GM21381 (cell line): Measurements from ENCODE around the gene MOXD1.
"Not testable (repeated sequence)": the region's sequence is repeated elsewhere in the genome, so short reads cannot be mapped to it uniquely, and the experiment has no call there.

Experiments used
- ATAC-seq: cut with Tn5 transposase; IDR thresholded peaks from one replicate; pipeline ENCODE4 v1.9.1; 2021; ENCODE audit warnings: mild to moderate bottlenecking, moderate library complexity; ENCODE audit not compliant: unreplicated experiment

The MOXD1 gene

DNA sequence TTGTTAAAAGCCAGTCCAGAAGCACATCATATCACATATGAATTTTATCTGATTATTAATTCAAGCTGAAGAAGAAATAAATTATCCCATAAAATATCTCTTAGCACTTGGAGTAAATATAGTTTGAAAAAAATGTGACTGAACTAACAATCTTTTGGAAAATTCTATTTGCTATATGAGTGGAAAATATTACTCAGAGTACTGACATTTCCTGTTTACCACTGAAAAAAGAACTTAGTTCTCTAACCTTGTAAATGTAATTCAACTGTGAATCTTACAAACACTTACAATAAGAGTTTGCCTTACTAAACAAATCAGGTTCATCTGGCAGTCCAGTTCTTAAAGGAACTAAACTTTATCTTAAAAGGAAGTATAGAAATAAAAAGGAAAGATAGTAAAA is 44.2 kb downstream of the MOXD1 start:
- ATAC-seq, result no peak

- ATAC-seq, result no peak
Observed at GRCh38 chr6:132354517-132355167, 46.6 kb downstream of the MOXD1 start.

GRCh38 chr6:132351986-132352385 is 49.3 kb downstream of the MOXD1 start:
- ATAC-seq, result not testable (repeated sequence)

GRCh38 chr6:132348231-132348630 is 53.0 kb downstream of the MOXD1 start:
- no peak for ATAC-seq

- ATAC-seq, result no peak
Observed at GRCh38 chr6:132344811-132345210, 56.5 kb downstream of the MOXD1 start.

- ATAC-seq, result no peak
Observed at GRCh38 chr6:132341646-132342045, 59.6 kb downstream of the MOXD1 start.

GRCh38 chr6:132334521-132334885 is 66.8 kb downstream of the MOXD1 start:
- no peak for ATAC-seq

DNA sequence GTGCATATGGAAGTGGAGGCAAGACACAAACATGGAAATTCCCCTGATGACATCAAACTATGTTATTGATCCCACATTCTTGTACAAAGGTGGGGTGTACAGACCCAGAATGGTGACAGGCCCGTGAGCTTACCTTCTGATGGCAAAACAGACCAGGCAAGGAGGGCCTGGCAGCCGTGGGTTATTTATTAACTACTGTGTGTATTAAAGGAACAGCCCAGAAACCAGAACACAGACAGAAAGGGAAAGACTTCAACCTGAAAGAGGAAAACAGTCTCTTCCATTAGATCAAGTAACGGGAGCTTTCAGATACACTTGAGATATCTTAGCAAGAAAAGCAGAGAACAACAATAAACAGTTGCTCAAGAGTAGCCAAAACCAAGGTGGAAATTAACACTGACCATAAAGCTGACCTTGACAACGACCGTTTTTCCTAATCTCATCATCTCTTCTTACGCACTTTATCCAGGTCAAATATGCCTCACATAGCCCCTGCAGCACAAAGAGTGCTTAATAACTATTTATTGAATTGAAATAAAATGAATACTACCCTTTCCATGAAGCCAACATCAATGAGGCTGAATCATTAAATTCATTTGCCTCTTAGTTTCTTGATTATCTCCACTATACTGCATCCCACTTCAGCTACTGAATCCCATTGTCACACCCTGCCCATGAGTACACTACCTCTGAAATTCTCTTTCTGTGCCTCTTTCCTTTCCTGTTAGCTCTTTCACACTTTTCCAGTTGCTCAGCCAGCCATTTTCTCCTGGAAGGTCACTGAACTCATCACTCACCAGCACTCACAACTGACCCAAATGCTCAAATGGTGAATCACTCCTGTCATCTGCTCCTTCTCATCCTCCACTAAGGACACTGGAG is 67.4 kb downstream of the MOXD1 start:
- ATAC-seq, result no peak

GRCh38 chr6:132330759-132331158 is 70.5 kb downstream of the MOXD1 start:
- no peak for ATAC-seq

GRCh38 chr6:132322398-132322797 is 78.9 kb downstream of the MOXD1 start:
- ATAC-seq, result no peak

GRCh38 chr6:132320007-132320406 is 81.3 kb downstream of the MOXD1 start:
- no peak for ATAC-seq

- ATAC-seq, result no peak
Observed at GRCh38 chr6:132316970-132317369, 84.3 kb downstream of the MOXD1 start.

GRCh38 chr6:132314432-132314831 is 86.8 kb downstream of the MOXD1 start:
- peak; percentile 70 for ATAC-seq

DNA sequence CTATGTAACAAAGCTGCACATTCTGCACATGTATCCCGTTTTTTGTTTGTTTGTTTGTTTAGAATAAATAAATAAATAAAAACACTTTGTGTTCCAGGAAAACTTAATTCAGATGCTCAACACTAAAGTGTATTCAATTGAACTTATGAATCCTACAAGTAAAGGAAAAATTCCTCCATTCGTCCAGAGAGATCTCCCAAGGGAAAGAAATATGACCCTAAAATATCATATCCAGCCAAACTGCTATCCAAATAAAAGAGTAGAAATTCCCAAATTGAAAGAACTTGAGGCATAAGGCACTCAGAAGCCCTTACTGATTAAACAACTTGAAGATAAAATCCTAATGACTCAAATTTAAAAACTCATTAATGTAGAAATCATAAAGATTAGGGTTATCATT is 90.4 kb downstream of the MOXD1 start:
- ATAC-seq, result no peak

- ATAC-seq, result not testable (repeated sequence)
Observed at GRCh38 chr6:132310151-132310550, 91.1 kb downstream of the MOXD1 start.

GRCh38 chr6:132304891-132305305 is 96.4 kb downstream of the MOXD1 start:
- no peak for ATAC-seq

DNA sequence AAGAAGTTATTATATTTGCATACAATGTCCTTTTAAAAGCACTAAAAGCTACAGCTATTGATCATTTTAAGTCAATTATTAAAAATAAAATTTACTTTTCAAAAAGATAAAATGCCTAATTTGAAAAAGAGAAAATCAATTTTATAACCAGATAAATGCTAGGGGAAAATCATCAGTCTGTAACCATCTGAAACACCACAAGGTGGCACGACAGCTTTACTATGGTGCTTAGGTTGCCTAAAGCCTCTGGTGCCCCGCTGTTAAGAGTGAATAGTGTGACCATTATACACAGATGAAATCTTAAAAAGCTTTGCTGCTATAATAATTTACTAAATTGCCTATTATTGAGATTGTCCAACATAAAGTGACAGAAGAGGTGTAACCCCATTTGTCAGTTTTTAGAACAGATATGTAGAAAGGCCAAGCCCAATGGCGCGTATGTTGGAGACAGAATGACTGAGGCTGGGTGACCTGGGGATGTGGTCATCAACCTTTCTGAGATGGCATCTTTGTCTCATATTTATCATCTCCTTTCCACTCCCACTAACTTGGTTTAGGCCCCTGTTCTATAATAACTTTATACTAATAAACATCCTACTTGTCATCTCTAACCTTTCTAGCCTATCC is 100.8 kb downstream of the MOXD1 start:
- ATAC-seq, result peak; percentile 77

DNA sequence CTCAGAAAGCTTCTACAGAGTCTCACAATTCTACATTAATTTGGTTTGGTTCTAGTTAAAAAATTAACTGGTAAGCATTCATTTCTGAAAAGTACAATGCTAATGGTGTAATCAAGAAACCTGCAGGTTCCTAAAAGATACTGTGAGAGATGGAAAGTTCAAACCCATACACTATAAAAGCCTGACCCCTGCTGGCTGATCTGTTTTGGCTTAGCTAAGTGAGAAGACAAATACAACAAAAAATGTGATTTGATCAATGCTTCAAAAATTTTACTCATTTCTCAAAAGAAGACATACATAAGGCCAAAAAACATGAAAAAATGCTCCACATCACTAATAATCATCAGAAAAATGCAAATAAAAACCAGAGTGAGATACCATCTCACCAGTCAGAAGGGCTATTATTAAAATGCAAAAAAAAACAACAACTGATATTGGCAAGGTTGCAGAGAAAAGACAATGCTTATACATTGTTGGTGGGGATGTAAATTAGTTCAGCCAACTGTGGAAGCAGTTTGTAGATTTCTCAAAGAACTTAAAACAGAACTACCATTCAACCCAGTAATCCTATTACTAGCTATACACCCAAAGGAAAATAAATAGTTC is 102.8 kb downstream of the MOXD1 start:
- no peak for ATAC-seq

- no peak for ATAC-seq
Observed at GRCh38 chr6:132289756-132290155, 111.5 kb downstream of the MOXD1 start.

GRCh38 chr6:132287101-132287500 is 114.2 kb downstream of the MOXD1 start:
- no peak for ATAC-seq

DNA sequence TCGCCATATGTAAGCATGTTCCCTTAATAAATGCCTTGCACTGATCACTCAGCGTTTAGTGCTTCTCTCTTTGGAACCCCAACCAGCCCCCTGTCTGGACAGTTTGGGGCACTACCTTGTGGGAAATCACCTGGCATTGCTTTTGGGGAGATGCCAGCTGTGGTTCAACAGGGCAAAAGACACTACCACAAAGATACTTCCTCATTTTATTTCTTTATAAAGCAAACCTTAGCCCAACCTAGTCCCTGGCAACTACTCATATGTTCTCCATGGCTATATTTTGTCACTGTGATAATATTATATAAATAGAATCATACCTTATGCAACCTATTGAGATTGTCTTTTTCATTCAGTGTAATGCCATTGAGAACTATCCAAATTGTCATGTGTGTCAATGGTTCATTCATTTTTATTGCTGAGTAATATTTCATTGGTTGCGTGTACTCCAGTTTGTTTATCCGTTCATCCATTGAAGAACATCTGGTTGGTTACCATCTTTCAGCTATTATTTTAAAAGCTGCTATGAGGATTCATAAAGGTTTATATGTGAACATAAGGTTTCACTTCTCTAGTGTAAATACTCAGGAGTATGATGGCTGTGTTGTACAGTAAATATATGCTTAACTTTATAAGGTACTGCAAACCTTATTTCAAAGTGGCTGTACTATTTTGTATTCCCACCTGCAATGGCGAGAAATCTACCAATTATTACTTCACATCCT is 114.8 kb downstream of the MOXD1 start:
- peak; percentile 68 for ATAC-seq
